Endothelial cell of umbilical vein (primary cell): ENCODE results near the gene MYO16. TPM values are rescaled to one million over a fixed set of nuclear protein-coding genes. Genes with fewer than 3 reads are reported as not detected.

Source experiments
- BruUV-seq: library from RNA; stranded (reverse); fragments of 400-500 nt; replicated peaks from 2 replicates; lab custom pipeline; 2021; lab: Mats Ljungman, UMichigan
- CTCF ChIA-PET: fragments of 300-600, 350-600 bp; sonication (Branson Sonifier 250); formaldehyde crosslinking; loops from one replicate; lab custom pipeline; 2021; ENCODE audit warnings: antibody characterized with exemption, inconsistent platforms; lab: Charles Lee
- POLR2A ChIA-PET: fragments of 300-600, 350-600 bp; sonication (Branson Sonifier 250); formaldehyde crosslinking; loops from one replicate; lab custom pipeline; 2021; ENCODE audit warnings: antibody characterized with exemption, inconsistent platforms; lab: Charles Lee
- DNase-seq: peaks from one replicate; pipeline ENCODE4 v3.0.0-alpha.2; 2011; ENCODE audit warnings: low read depth, low spot score
- FAIRE-seq: peaks from 2 replicates; lab custom pipeline; 2011; peaks lifted over from hg19 to GRCh38; lab: Jason Lieb, UNC
- H2AFZ ChIP-seq: 2 replicates; pipeline ENCODE4 v1.6.0; 2012; ENCODE audit warnings: low read depth, low read length, control low read depth, inconsistent platforms
- H3K27ac ChIP-seq: 2 replicates; pipeline ENCODE4 v1.5.1; 2011; ENCODE audit warnings: low read depth, mild to moderate bottlenecking, control low read depth, low read length, moderate library complexity; ENCODE audit not compliant: insufficient read depth
- H3K27me3 ChIP-seq, 2 experiments: 2 replicates each; pipeline versions ENCODE4 v1.6.0 to v1.6.1; 2011; ENCODE audit warnings: low read length in 2 of 2, mixed read lengths in 1 of 2; ENCODE audit not compliant: control insufficient read depth in 2 of 2, insufficient read depth in 2 of 2
- H3K36me3 ChIP-seq, 2 experiments: 2 replicates in 1 of 2; 3 replicates in 1 of 2; pipeline ENCODE4 v1.5.1; 2011; ENCODE audit warnings: low read length in 2 of 2, mild to moderate bottlenecking in 1 of 2, moderate library complexity in 1 of 2; ENCODE audit not compliant: control insufficient read depth in 2 of 2, insufficient read depth in 2 of 2; ENCODE audit errors: extremely low read depth in 1 of 2
- H3K4me1 ChIP-seq: 3 replicates; pipeline ENCODE4 v1.5.1; 2011; ENCODE audit warnings: mild to moderate bottlenecking, low read length; ENCODE audit not compliant: control insufficient read depth, insufficient read depth; ENCODE audit errors: extremely low read depth
- H3K4me2 ChIP-seq: 2 replicates; pipeline ENCODE4 v1.6.1; 2011; ENCODE audit warnings: low read length, control low read depth, mixed read lengths; ENCODE audit not compliant: insufficient read depth
- H3K4me3 ChIP-seq, 3 experiments: fragments of 200-600 bp in 1 of 3; sonication (generic), shearing (Covaris generic) in 1 of 3; replicated peaks in 1 of 3; 2 replicates each; pipeline ENCODE4 v1.5.1; 2011 to 2016; ENCODE audit warnings: control low read depth in 3 of 3, low read length in 3 of 3, mild to moderate bottlenecking in 2 of 3, inconsistent platforms in 1 of 3, low read depth in 1 of 3, moderate library complexity in 1 of 3; ENCODE audit not compliant: insufficient read depth in 1 of 3
- H3K79me2 ChIP-seq: 2 replicates; pipeline ENCODE4 v1.6.0; 2012; ENCODE audit warnings: low read length, inconsistent platforms; ENCODE audit not compliant: control insufficient read depth, insufficient read depth
- H3K9ac ChIP-seq: replicated peaks from 2 replicates; pipeline ENCODE3; 2011; ENCODE audit warnings: low read length, control low read depth; ENCODE audit not compliant: insufficient read depth; ENCODE audit errors: extremely low read depth
- H3K9me1 ChIP-seq: replicated peaks from 3 replicates; pipeline ENCODE4 v1.6.0; 2011; ENCODE audit warnings: mild to moderate bottlenecking, low read length; ENCODE audit not compliant: control insufficient read depth, insufficient read depth; ENCODE audit errors: extremely low read depth
- H3K9me3 ChIP-seq: replicated peaks from 2 replicates; pipeline ENCODE4 v1.5.1; 2012; ENCODE audit warnings: low read length, inconsistent platforms; ENCODE audit not compliant: control insufficient read depth, insufficient read depth
- H4K20me1 ChIP-seq: replicated peaks from 2 replicates; pipeline ENCODE3; 2011; ENCODE audit warnings: mild to moderate bottlenecking, low read length; ENCODE audit not compliant: control insufficient read depth, insufficient read depth; ENCODE audit errors: extremely low read depth
- CTCF ChIP-seq, 2 donors: IDR thresholded peaks; 1 replicate in 1 of 2; 2 replicates in 1 of 2; pipeline ENCODE4 v1.5.1; 2011; ENCODE audit warnings: low read length in 2 of 2, mild to moderate bottlenecking in 2 of 2, moderate library complexity in 2 of 2, control low read depth in 1 of 2, inconsistent platforms in 1 of 2, low read depth in 1 of 2; ENCODE audit not compliant: insufficient read depth in 1 of 2; ENCODE audit errors: extremely low read depth in 1 of 2
- FOS ChIP-seq: IDR thresholded peaks from 2 replicates; pipeline ENCODE4 v1.6.1; 2011; ENCODE audit warnings: mild to moderate bottlenecking, low read length, moderate library complexity, borderline replicate concordance; ENCODE audit not compliant: insufficient read depth
- GATA2 ChIP-seq: IDR thresholded peaks from 2 replicates; pipeline ENCODE4 v1.7.0; 2011; ENCODE audit warnings: low read depth, mild to moderate bottlenecking, moderate library complexity, mixed read lengths, low read length; ENCODE audit not compliant: insufficient read length, insufficient read depth
- JUN ChIP-seq: IDR thresholded peaks from 2 replicates; pipeline ENCODE4 v1.6.1; 2011; ENCODE audit warnings: borderline replicate concordance, low read depth; ENCODE audit not compliant: insufficient read length, insufficient read depth
- POLR2AphosphoS5 ChIP-seq: IDR thresholded peaks from 2 replicates; pipeline ENCODE4 v1.6.1; 2012; ENCODE audit warnings: low read depth, mild to moderate bottlenecking, control low read depth, low read length, moderate library complexity; ENCODE audit not compliant: insufficient read depth
- dilution Hi-C: fragments of 300-500 bp; cut with MboI; formaldehyde crosslinking; loops from one replicate; pipeline ENCODE4 v1.15.0; 2019; ENCODE audit warnings: low sequenced_read_pairs; ENCODE audit not compliant: extremely low pct_ligation_motif_present
- intact Hi-C: fragments of 100-400 bp; cut with micrococcal nuclease; formaldehyde crosslinking; loops from one replicate; pipeline ENCODE4 v1.10.0; 2022
- polyA plus RNA-seq, 4 experiments: library from polyadenylated mRNA; depleted of rRNA in 3 of 4; stranded (reverse) in 3 of 4; unstranded in 1 of 4; fragments of >200 nt; gene quantifications; 2 replicates each; pipeline versions ENCODE4 v1.2.1 to v1.2.3, GENCODE V29; 2011 to 2012; ENCODE audit warnings: missing spikeins in 1 of 4
- total RNA-seq: library from RNA; stranded (reverse); gene quantifications from 2 replicates; pipeline ENCODE4 v1.2.3, GENCODE V29; 2021

MYO16 gene
- total and polyA plus RNA-seq, 2 donors (not counting 3 experiments of a cell fraction or from before 2014, with no cell fraction given): 0.03 to 0.04 TPM

DNA sequence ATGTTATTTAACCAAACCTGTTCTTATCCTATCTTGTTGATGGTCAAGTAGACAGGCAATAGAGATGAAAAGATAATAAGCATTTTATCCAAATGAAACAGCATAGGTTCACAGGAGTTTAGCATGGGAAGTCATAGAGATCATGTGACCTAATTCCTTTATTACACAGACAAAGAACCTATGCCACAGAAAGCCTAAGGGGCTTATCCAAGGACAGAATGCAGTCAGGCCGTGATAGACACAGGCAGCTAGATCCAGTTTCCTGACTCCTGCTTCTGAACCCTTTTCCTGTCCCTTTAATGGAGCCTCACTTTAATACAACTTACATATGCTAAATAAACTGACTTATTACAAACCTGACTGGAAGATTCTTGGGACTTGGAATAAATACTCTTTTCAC, 624.9 kb downstream of the MYO16 start:
- H3K79me2 ChIP-seq: no peaks in the 10 kb centered on the region
- no peaks in the 10 kb centered on the region for H3K9me3 ChIP-seq
- no peak for DNase-seq
- FAIRE-seq: no peak
- POLR2A ChIA-PET: no interaction called here
- CTCF ChIA-PET: no interaction called here
- H3K36me3 ChIP-seq: no peaks in the 10 kb centered on the region
- H3K27ac ChIP-seq: no peak overlapping the region
- no peaks in the 10 kb centered on the region for H3K9me1 ChIP-seq
- H3K4me3 ChIP-seq: no peak overlapping the region
- no peak overlapping the region for H3K4me2 ChIP-seq
- no peak overlapping the region for H3K9ac ChIP-seq
- H2AFZ ChIP-seq: no peak overlapping the region
- no peaks in the 10 kb centered on the region for H3K27me3 ChIP-seq
- dilution Hi-C loops: no loop called here
- intact Hi-C loops: no loop called here
- no peak for TF ChIP-seq GATA2
- TF ChIP-seq POLR2AphosphoS5: no peak
- no peak for TF ChIP-seq CTCF (IDR thresholded peaks at IDR 0.05; ENCODE audit: extremely low read depth in 1 of 2, insufficient read depth in 1 of 2, low read depth in 1 of 2, low read length in 2 of 2)
- TF ChIP-seq FOS: no peak
- no peak for TF ChIP-seq JUN
- H3K4me1 ChIP-seq: peaks cover 8% of the 10 kb centered on the region
- BruUV-seq: no TSS peak
- no peaks in the 10 kb centered on the region for H4K20me1 ChIP-seq
